ENCODE measurements around the gene PPP1R14C. TPM values are rescaled to one million over a fixed set of nuclear protein-coding genes. Genes with fewer than 3 reads are reported as not detected.

Gene PPP1R14C
- total and polyA plus RNA-seq, 10 of the 15 experiments (the other 5 are each of a cell fraction or from before 2014, with no cell fraction given): 0.07 to 1.6 (median 0.13) TPM; not detected in 4

DNA sequence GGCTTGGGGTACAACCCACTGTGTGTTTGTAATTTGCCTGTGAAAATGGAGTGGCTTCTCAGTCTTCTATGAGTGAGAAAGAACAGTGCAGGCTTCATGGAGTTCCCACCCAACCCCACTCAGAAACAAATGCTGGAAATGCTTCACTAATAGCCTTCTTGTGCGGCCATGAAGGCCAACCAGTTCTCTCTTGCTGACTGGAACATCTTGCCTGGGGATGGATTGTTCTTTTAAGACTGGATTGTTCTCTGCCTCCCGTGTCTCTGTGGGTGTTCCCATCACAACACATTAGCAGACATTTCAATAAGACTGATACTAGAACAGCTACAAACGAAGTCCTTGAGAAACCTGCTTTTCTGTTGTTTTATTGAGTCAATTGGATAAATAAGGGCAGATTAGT, 110.6 kb downstream of the PPP1R14C start:
- in situ Hi-C loops (cut with MboI) (no loop called here), intact Hi-C loops (cut with micrococcal nuclease; ENCODE audit: unreplicated experiment) (no loop called here)
- CTCF ChIA-PET: no interaction called here

More for the DNA sequence above, 110.6 kb downstream of the PPP1R14C start:
- Histone ChIP-seq H3K27ac (ENCODE audit: control insufficient read depth, insufficient read depth) (no peak overlapping the region), H3K4me3 (no peak overlapping the region), H4K20me1 (ENCODE audit: control insufficient read depth, insufficient read depth) (no peaks in the 10 kb centered on the region), H3K4me2 (ENCODE audit: control insufficient read depth, insufficient read depth) (no peak overlapping the region), H3K36me3 (ENCODE audit: control insufficient read depth in 2 of 2, insufficient read depth in 2 of 2, low read length in 1 of 2) (no peaks in the 10 kb centered on the region), H3K4me1 (ENCODE audit: control insufficient read depth, insufficient read depth, low read length) (no peaks in the 10 kb centered on the region), H3K9ac (ENCODE audit: control insufficient read depth, insufficient read depth, low read length) (no peak overlapping the region), H3K9me3 (replicated peaks; ENCODE audit: control insufficient read depth, insufficient read depth, low read length) (no peaks in the 10 kb centered on the region), H2AFZ (ENCODE audit: control insufficient read depth, low read depth, low read length) (no peak overlapping the region), H3K79me2 (ENCODE audit: control insufficient read depth, insufficient read depth, low read length) (no peaks in the 10 kb centered on the region), H3K27me3 (replicated peaks in 1 of 2; ENCODE audit: control insufficient read depth in 2 of 2, insufficient read depth in 2 of 2, low read length in 1 of 2) (peaks cover 4% of the 10 kb centered on the region in 2 experiments; a peak in 3 of 4 replicates)
- no TSS peak for BruUV-seq (replicated peaks)
- ChIA-PET POLR2A (no interaction called here), RAD21 (ENCODE audit: unreplicated experiment) (no interaction called here), SMC1A (ENCODE audit: uncharacterized antibody, unreplicated experiment) (no interaction called here)
- TF ChIP-seq RCOR1 (conservative IDR thresholded peaks at IDR 0.05; ENCODE audit: low read depth, low read length): no peak
- TF ChIP-seq ZNF217 (IDR thresholded peaks at IDR 0.05): no peak
- TF ChIP-seq HDGF (IDR thresholded peaks at IDR 0.05): no peak
- no peak for TF ChIP-seq ZBTB11 (CRISPR knock-in tag; IDR thresholded peaks at IDR 0.05)
- DNase-seq (ENCODE audit: low read depth, low spot score) (no peak), ATAC-seq (no peak), FAIRE-seq (no peak)
- WGBS (ENCODE audit: insufficient coverage, insufficient replicate concordance, low lambda C conversion rate, missing lambda C conversion rate): 37% methylated on average over 3 of the region's 3 CpGs

All from GM12878 (cell line).